ENCODE data around the gene ATP8B4.

Gene ATP8B4

GRCh38 chr15:49902685-49903501 is 216.1 kb downstream of the ATP8B4 start:
- Histone ChIP-seq H3K36me3 (ENCODE audit: insufficient read depth) (no peaks in the 10 kb centered on the region), H3K79me2 (ENCODE audit: insufficient read depth, low read depth) (no peaks in the 10 kb centered on the region), H3K27me3 (ENCODE audit: insufficient read depth, low read depth) (no peaks in the 10 kb centered on the region), H2AFZ (ENCODE audit: low read depth) (no peak overlapping the region), H4K20me1 (ENCODE audit: insufficient read depth) (no peaks in the 10 kb centered on the region), H3K4me3 (IDR thresholded peaks at IDR 0.05; ENCODE audit: insufficient read depth, low read depth, low read length) (no peak overlapping the region), H3K4me2 (no peak overlapping the region), H3K9ac (no peak overlapping the region), H3K4me1 (ENCODE audit: low read depth, poor library complexity, severe bottlenecking) (no peaks in the 10 kb centered on the region), H3K27ac (no peak overlapping the region)
- no peak for TF ChIP-seq CTCF (conservative IDR thresholded peaks at IDR 0.05; ENCODE audit: low read depth, low read length)

GRCh38 chr15:49901996-49902684 is 216.9 kb downstream of the ATP8B4 start:
- Histone ChIP-seq H3K4me3 (IDR thresholded peaks at IDR 0.05; ENCODE audit: insufficient read depth, low read depth, low read length) (no peak overlapping the region), H3K9ac (no peak overlapping the region), H3K27me3 (ENCODE audit: insufficient read depth, low read depth) (no peaks in the 10 kb centered on the region), H3K36me3 (ENCODE audit: insufficient read depth) (no peaks in the 10 kb centered on the region), H4K20me1 (ENCODE audit: insufficient read depth) (no peaks in the 10 kb centered on the region), H3K4me1 (ENCODE audit: low read depth, poor library complexity, severe bottlenecking) (no peaks in the 10 kb centered on the region), H2AFZ (ENCODE audit: low read depth) (no peak overlapping the region), H3K79me2 (ENCODE audit: insufficient read depth, low read depth) (no peaks in the 10 kb centered on the region), H3K27ac (no peak overlapping the region), H3K4me2 (no peak overlapping the region)
- TF ChIP-seq CTCF (conservative IDR thresholded peaks at IDR 0.05; ENCODE audit: low read depth, low read length) = no peak

GRCh38 chr15:49901321-49901720 is 217.7 kb downstream of the ATP8B4 start:
- H3K4me3 ChIP-seq (IDR thresholded peaks at IDR 0.05; ENCODE audit: insufficient read depth, low read depth, low read length) = no peak overlapping the region
- H3K4me1 ChIP-seq (ENCODE audit: low read depth, poor library complexity, severe bottlenecking) = no peaks in the 10 kb centered on the region
- no peak overlapping the region for H3K9ac ChIP-seq
- H3K27me3 ChIP-seq (ENCODE audit: insufficient read depth, low read depth) = no peaks in the 10 kb centered on the region
- no peak for TF ChIP-seq CTCF (conservative IDR thresholded peaks at IDR 0.05; ENCODE audit: low read depth, low read length)
- H3K36me3 ChIP-seq (ENCODE audit: insufficient read depth) = no peaks in the 10 kb centered on the region
- no peak overlapping the region for H3K27ac ChIP-seq
- no peak overlapping the region for H3K4me2 ChIP-seq
- H3K79me2 ChIP-seq (ENCODE audit: insufficient read depth, low read depth) = no peaks in the 10 kb centered on the region
- no peak overlapping the region for H2AFZ ChIP-seq (ENCODE audit: low read depth)
- H4K20me1 ChIP-seq (ENCODE audit: insufficient read depth) = no peaks in the 10 kb centered on the region

GRCh38 chr15:49900903-49901235 is 218.2 kb downstream of the ATP8B4 start:
- Histone ChIP-seq H3K79me2 (ENCODE audit: insufficient read depth, low read depth) (no peaks in the 10 kb centered on the region), H3K27ac (no peak overlapping the region), H3K4me1 (ENCODE audit: low read depth, poor library complexity, severe bottlenecking) (no peaks in the 10 kb centered on the region), H3K4me3 (IDR thresholded peaks at IDR 0.05; ENCODE audit: insufficient read depth, low read depth, low read length) (no peak overlapping the region), H3K9ac (no peak overlapping the region), H2AFZ (ENCODE audit: low read depth) (no peak overlapping the region), H3K36me3 (ENCODE audit: insufficient read depth) (no peaks in the 10 kb centered on the region), H3K4me2 (no peak overlapping the region), H4K20me1 (ENCODE audit: insufficient read depth) (no peaks in the 10 kb centered on the region), H3K27me3 (ENCODE audit: insufficient read depth, low read depth) (no peaks in the 10 kb centered on the region)
- TF ChIP-seq CTCF (conservative IDR thresholded peaks at IDR 0.05; ENCODE audit: low read depth, low read length) = no peak

All from KMS-11 (cell line).